GM12801 (cell line): ENCODE results near the gene KCNK10.

Experiments used
- TF ChIP-seq, protein P1 (sequence below): IDR thresholded peaks from one replicate; pipeline ENCODE4 v1.5.1; 2011; ENCODE audit warnings: control low read depth; ENCODE audit not compliant: insufficient read length; ENCODE audit errors: extremely low read depth

KCNK10 gene

DNA sequence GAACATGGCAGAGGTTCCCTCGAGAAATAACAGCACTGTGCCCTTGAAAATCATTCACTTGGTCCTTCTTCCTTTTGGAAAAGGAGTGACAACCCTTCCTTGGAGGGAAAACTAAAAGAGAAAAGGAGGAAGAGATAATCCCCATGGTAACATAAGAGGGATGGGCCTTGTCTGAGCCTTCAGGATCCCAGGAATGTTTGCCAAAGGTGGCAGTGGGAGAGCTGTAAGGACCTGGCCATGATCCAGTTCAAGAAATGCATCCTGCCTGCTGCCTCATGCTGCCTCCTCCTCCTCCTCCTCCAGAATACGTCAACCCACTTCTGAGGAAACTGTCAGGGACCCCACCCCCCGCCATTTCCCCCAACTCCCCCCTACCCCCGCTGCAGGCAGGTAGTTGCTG, 118.8 kb downstream of the KCNK10 start:
- TF ChIP-seq, protein P1, sequence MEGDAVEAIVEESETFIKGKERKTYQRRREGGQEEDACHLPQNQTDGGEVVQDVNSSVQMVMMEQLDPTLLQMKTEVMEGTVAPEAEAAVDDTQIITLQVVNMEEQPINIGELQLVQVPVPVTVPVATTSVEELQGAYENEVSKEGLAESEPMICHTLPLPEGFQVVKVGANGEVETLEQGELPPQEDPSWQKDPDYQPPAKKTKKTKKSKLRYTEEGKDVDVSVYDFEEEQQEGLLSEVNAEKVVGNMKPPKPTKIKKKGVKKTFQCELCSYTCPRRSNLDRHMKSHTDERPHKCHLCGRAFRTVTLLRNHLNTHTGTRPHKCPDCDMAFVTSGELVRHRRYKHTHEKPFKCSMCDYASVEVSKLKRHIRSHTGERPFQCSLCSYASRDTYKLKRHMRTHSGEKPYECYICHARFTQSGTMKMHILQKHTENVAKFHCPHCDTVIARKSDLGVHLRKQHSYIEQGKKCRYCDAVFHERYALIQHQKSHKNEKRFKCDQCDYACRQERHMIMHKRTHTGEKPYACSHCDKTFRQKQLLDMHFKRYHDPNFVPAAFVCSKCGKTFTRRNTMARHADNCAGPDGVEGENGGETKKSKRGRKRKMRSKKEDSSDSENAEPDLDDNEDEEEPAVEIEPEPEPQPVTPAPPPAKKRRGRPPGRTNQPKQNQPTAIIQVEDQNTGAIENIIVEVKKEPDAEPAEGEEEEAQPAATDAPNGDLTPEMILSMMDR = no peak

DNA sequence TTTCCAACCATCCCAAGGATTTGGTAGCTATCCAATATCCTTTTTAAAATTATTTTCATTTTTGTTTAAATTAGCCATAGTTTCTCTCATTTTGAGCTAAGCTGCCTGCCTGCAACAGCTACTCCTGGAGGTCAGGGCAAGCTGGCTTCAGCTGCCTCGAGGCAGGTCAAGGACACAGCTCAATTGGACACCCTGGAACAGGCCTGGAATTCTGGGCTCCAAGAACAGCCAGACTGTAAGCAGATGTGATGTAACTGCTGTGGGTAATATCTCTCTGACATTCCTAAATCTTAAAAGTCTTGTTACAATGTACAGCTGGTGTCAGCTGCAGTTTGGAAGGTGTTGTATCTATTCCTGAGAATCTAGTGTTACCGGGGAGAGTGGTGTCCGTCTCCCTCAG, 119.8 kb downstream of the KCNK10 start:
- TF ChIP-seq, protein P1 = no peak

DNA sequence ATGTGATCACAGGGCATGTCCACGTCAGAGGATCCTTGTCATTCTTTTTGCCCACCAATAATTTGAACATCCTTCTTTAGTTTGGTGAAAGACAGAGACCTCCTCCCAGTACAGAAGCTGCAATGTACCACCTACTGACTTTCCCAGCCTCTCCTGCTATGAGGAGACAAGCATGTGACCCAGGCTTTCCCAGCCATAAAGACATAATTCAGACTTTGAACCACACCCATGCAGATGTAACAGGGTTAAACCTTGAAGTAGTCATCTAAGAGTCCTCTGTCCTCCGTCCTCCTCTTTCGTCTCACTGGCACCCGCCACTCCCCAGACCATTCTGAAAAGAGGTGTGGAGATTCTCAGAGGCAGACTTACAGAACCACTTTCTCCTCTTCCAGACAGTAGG, 120.8 kb downstream of the KCNK10 start:
- TF ChIP-seq, protein P1 = no peak

DNA sequence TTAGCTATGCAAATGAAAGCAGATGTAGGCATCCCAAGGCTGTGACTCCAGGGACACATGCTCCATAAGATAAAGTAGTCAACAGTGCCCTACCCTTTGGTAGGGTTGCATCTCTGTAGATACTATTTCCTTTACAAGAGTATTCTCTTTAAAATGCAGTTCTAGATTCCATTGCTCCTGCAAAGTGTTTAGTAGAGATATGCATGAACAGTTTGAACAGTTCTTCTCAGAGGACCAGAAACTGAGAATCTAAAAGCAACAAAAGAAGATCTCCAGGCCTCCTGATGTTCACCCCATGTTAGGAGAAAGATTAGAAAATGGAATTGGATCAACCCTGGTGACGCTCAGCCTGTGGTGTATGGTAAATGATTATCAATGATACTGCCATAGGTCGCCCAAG, 121.2 kb downstream of the KCNK10 start:
- TF ChIP-seq, protein P1 = no peak

DNA sequence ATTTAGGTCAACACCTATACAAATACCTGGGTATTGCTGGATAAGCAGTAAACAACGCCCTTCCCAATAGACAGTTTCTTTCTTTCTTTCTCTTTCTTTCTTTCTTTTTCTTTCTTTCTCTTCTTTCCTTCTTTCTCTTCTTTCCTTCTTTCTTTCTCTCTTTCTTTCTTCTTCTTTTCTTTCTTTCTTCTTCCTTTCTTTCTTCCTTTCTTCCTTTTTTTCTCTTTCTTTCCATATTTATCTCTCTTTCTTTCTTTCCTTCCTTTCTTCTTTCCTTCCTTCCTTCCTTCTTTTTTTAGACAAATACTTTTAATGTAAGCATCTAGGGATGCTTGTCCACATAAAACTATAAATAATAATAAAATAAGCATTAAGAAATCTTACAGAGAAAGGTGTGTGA, 123.2 kb downstream of the KCNK10 start:
- TF ChIP-seq, protein P1 = no peak

DNA sequence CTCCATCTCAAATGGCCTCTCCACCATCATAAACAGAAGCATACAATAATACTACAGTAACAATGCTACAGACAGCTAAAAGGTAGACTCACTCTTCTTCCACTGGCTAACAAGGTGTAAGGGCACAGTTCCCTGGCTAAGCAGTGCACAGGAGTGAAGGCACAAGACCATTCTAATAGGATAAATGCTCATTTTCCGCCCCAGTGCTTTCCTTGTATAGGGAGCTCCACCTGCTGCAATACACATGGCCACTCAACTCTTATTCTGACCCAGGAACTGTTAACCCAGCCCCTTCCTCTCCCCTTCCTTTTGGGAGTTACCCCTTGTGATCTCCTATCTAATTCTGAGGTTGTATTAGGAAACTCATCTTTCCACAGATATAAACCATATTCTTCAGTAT, 124.6 kb downstream of the KCNK10 start:
- TF ChIP-seq, protein P1 = no peak

DNA sequence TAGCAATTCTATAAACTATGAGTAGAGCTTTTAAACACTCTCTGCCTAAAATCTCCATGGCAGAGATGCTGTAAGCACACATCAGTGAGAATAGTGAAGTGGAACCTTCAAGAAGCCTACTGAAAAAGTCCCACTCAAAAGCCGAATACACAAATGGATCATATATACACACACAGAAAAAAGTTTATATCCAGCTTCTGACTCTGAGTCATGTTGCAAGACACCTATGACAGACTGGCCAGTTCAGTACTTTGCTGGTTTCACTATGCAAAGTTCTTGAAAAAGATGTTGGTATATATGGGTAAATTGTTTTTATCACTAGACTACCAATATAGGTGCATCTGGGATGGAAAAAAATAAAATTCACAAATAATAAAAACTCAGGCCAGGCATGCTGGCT, 126.1 kb downstream of the KCNK10 start:
- TF ChIP-seq, protein P1 = no peak

DNA sequence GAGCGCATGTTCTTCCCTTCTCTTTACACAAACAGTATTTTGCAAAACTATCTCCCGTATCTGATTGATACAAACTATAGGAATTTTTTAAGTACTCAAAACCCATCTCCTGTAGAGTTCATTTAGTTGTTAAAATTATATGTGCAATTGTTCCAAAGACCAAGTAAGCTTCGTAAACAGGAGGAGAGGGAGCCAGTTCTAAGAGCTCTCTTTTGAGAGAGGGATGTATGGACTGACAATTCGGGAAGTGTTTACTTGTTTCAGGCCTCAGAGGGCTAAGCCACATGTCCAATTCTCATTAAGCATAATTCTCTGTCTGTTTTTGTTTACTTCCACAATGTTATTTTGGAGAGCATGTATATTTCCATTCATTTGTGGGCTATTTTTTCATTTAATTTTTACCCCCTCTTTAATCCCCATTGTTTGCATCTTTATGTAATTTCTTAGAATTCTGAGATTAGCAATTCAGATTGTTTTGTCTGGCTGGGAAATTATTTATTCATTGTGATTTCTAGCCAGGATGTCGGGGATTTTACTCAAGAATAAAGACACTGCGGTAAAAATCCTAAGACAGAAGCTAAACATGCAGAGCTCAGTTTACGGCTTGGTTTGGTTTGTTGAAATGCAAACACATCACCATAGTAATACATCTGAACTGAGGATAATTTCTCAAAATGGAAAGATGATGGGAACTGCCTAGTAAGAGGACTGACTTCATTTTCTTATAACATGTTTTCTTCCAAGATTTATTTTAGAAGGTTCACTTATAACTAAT, 126.8 kb downstream of the KCNK10 start:
- TF ChIP-seq, protein P1 = no peak
